ENCODE data around the gene EPB41L4B.

The EPB41L4B gene

GRCh38 chr9:109251080-109251775 lies 69.6 kb downstream of the EPB41L4B start:
- no peak overlapping the region for H3K4me3 ChIP-seq (ENCODE audit: low read depth, low read length)
- TF ChIP-seq CTCF (IDR thresholded peaks at IDR 0.05; ENCODE audit: low read depth, low read length) = no peak

GRCh38 chr9:109250771-109251079 lies 70.1 kb downstream of the EPB41L4B start:
- TF ChIP-seq CTCF (IDR thresholded peaks at IDR 0.05; ENCODE audit: low read depth, low read length) = no peak
- no peak overlapping the region for H3K4me3 ChIP-seq (ENCODE audit: low read depth, low read length)

- H3K4me3 ChIP-seq (ENCODE audit: low read depth, low read length) = no peak overlapping the region
- no peak for TF ChIP-seq CTCF (IDR thresholded peaks at IDR 0.05; ENCODE audit: low read depth, low read length)
These were observed 70.5 kb downstream of the EPB41L4B start for GRCh38 chr9:109250311-109250741.

GRCh38 chr9:109249615-109250014 lies 71.2 kb downstream of the EPB41L4B start:
- TF ChIP-seq CTCF (IDR thresholded peaks at IDR 0.05; ENCODE audit: low read depth, low read length) = no peak
- H3K4me3 ChIP-seq (ENCODE audit: low read depth, low read length) = no peak overlapping the region

GRCh38 chr9:109248133-109248581 lies 72.7 kb downstream of the EPB41L4B start:
- no peak overlapping the region for H3K4me3 ChIP-seq (ENCODE audit: low read depth, low read length)

GRCh38 chr9:109247228-109247627 lies 73.6 kb downstream of the EPB41L4B start:
- H3K4me3 ChIP-seq (ENCODE audit: low read depth, low read length) = no peak overlapping the region
- no peak for TF ChIP-seq CTCF (IDR thresholded peaks at IDR 0.05; ENCODE audit: low read depth, low read length)

More at GRCh38 chr9:109248133-109248581, 72.7 kb downstream of the EPB41L4B start:
- no peak for TF ChIP-seq CTCF (IDR thresholded peaks at IDR 0.05; ENCODE audit: low read depth, low read length)

- H3K4me3 ChIP-seq (ENCODE audit: low read depth, low read length) = no peak overlapping the region
- TF ChIP-seq CTCF (IDR thresholded peaks at IDR 0.05; ENCODE audit: low read depth, low read length) = no peak
These were observed 74.3 kb downstream of the EPB41L4B start for GRCh38 chr9:109246533-109246932.
